HCEC 1CT (cell line): ENCODE data around the gene TGFBR1.
A peak's percentile ranks its signal among the peaks of the same experiment; 100 is the strongest.

Experiments used
- DNase-seq: peaks from one replicate; pipeline ENCODE4 v3.0.0-alpha.2; 2017

Gene TGFBR1

DNA sequence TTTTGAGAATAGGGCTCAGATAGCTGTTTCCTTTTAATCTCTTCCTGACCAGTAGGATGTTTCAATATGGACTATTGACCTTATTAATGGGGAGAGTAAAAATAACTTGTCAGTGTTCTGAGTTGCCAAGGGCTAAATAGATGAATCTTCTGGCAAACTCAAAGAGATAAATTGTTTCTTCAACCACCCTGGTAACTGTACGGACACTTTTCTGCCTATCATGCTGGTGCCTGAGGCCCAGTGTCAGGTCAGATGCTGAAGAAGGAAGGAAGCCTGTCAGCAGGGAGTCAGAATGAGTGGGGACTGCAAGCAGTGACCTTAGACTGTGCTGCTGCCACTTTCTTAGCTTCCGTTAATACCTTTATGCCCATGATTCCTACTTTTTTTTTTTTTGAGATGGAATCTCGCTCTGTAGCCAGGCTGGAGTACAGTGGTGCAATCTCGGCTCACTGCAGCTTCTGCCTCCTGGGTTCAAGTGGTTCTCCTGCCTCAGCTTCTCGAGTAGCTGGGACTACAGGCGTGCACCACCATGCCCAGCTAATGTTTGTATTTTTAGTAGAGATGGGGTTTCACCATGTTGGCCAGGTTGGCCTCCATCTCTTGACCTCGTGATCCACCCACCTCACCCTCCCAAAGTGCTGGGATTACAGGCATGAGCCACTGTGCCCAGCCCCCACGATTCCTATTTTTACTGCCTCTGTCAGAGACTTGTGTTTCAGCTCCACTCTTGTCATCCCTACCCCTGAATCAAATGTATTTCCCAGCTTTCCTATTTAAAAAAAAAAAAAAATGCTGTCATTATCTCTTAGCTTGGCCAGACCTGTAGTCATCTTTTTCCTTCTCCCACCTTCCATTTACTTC is 33.7 kb downstream of the TGFBR1 start:
- DNase-seq = no peak

DNA sequence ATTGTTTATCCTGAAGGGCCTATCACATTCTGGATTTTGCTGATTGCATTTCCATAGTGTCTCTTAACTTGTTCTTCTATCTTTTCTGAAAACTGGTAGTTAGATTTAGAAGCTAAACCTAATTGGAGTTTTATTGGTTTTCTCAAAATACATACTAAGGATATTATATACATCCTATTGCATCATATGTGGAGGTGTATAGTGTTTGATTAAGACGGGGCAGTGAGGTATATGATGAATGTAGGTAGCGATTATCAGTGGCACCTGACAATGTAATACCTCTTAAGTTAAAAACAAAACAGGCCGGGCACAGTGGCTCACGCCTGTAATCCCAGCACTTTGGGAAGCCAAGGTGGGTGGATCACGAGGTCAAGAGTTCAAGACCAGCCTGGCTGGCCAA is 35.0 kb downstream of the TGFBR1 start:
- no peak for DNase-seq

DNA sequence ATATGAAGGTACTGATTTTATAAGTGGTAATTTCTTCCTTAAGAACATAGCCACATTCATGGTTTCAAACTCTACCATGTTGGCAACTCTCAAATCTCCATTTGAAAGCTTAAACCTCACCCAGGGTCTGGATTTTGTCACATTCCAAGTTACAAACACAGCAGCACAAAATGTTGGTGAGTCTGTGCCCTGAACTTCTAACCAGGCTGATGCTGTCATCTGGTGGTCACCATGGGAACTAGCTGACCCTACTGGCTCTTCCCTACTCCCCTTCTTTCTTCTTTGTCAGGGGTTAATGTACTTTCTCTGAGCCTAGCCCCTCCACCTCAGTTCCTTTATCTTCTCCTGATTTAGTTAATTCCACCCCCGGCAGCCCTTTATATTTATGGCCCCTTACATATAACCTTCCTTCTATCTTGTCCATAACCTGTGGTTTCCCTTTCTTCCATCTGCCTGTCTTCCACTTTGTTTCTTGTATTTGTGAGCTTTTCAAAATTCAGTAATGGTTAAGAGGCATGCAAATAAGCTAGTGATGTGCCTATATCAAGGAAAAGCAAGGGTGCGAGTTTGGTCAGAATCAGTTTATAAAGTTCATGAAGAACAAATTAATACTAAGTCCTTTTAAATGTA is 35.9 kb downstream of the TGFBR1 start:
- DNase-seq = peak; percentile 57

DNA sequence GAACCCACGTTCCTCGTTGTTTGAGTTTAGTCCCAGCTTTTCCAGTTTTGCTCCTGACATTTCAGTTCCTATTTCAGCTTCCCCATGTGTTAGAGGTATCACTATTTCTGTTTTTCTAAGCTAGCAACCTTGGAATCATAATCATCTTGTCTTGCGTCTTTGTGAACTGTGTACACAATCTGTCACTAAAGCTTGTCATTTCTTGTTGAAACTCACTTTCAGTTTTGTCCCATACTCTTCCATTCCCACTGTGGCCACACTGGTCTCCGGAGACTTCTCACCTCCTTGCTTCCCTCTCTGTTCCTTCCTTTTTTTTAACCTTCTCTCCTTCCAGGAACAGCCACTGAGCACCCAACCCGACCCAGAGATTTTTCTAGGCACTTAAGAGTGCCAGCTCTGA is 36.9 kb downstream of the TGFBR1 start:
- no peak for DNase-seq

GRCh38 chr9:99142275-99142674 is 37.4 kb downstream of the TGFBR1 start:
- DNase-seq = no peak

GRCh38 chr9:99143655-99144054 is 38.7 kb downstream of the TGFBR1 start:
- DNase-seq = no peak

- no peak for DNase-seq
These were observed 40.1 kb downstream of the TGFBR1 start for GRCh38 chr9:99144966-99145365.

GRCh38 chr9:99146574-99146973 is 41.7 kb downstream of the TGFBR1 start:
- DNase-seq = no peak

- DNase-seq = no peak
These were observed 42.3 kb downstream of the TGFBR1 start for GRCh38 chr9:99147177-99147576.

DNA sequence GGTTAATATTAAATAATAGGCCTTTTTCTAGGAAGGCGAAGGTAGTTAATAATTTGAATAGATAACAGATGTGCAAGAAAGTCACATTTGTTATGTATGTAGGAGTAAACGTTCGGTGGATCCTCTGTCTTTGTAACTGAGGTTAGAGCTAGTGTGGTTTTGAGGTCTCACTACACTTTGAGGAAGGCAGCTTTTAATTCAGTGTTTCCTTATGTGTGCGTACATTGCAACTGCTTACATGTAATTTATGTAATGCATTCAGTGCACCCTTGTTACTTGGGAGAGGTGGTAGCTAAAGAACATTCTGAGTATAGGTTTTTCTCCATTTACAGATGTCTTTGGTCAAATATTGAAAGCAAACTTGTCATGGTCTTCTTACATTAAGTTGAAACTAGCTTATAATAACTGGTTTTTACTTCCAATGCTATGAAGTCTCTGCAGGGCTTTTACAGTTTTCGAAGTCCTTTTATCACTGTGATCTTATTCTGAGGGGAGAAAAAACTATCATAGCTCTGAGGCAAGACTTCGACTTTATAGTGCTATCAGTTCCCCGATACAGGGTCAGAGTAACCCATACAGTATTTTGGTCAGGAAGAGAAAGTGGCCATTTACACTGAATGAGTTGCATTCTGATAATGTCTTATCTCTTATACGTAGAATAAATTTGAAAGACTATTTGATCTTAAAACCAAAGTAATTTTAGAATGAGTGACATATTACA is 45.7 kb downstream of the TGFBR1 start:
- DNase-seq = no peak

DNA sequence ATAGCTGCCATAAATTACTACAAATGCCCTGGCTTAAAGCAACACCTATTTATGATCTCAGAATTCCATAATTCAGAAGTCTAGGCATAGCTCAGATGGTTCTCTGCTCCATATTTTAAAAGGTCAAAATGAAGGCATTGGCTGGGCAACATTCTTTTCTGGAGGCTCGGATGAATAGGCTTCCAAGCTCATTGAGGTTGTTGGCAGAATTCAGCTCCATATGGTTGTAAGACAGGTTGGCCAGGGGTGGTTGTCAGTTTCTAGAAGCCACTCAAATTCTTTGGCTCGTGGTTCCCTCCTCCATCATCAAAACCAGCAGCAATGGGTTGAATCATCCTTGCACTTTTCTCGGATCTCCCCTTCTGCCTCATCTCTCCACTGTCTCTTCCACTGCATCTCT is 49.4 kb downstream of the TGFBR1 start:
- DNase-seq = no peak

DNA sequence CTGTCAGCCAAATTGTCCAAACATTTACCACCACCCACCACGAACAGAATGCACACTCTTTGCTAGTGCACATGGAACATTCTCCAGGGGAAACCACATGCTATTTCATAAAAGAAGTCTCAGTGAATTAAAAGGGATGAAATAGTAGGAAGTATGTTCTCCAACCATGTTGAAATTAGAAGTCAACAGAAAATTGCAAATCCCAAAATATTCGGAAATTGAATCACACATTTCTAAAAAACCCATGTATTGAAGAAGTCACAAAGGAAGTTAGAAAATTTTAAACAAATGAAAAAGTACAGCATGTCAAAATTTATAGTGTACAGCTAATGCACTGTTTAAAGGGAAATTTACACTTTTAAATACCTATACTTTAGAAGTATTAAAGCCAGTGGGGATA is 50.8 kb downstream of the TGFBR1 start:
- DNase-seq = no peak

- no peak for DNase-seq
These were observed 53.7 kb downstream of the TGFBR1 start for GRCh38 chr9:99158629-99159028.

GRCh38 chr9:99160173-99160572 is 55.3 kb downstream of the TGFBR1 start:
- no peak for DNase-seq

DNA sequence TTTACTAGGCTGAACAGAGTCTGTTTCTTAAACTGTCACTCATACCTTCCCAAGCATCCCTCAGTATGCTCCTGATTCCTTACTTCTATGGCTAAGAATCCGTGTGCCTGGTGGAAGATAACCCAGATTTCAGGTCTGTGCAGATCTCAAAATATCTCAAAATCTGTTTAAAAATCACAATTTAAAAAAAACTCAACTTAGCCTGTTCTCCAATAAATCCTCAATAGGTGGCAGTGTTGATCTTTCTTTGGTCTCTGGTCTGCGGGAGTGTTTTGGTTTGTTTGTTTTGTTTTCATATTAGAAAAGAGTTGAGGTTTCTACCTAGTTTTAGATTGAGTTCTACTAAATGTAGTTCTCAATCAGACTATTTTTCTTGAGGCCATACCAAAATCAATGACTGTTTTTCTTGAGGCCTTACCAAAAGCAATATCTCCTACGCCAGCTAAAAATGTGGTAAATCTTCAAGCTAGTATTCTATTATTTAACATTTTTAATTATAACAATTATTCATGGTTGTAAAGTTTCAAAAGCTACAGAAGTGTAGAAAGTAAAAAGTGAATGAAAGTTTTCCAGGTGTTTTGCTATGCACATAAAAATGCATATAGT is 57.9 kb downstream of the TGFBR1 start:
- peak; percentile 35 for DNase-seq

DNA sequence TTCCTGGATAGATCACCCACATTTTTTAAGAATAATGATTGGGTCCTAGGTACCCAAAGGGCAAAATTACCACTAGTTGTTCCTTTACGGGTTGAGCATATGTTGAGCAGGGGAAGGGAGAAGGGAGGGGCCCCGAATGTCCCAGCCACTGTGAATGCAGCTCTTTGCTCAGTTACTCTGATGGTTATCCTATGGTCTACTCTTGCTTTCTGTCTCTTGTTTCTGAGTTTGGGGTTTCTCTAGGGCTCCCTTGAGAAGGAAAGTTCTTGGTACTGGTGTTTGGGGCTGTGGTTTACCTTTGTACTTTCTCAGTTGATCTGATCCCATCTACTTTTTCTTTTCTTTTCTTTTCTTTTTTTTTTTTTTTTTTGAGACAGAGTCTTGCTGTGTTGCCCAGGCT is 61.2 kb downstream of the TGFBR1 start:
- DNase-seq = no peak

GRCh38 chr9:99167119-99167518 is 62.2 kb downstream of the TGFBR1 start:
- no peak for DNase-seq

DNA sequence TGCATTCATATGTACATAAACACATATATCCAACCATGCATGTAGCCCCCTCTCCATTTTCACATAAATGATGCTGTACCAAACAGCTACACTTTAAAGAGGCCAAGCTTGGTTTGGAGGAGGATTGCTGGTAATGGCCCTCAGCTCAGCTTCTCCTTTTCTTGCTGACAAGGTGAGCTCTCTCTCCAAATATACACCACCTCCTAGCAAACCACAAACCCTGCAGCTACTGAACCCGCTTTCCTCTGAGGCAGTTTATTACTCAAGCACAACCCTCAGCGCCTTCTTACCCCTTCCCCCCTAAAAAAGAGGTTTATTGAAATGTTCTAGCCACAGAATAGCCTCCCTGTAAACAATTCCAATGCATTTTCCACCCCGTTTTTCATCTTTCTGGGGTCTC is 62.8 kb downstream of the TGFBR1 start:
- no peak for DNase-seq

DNA sequence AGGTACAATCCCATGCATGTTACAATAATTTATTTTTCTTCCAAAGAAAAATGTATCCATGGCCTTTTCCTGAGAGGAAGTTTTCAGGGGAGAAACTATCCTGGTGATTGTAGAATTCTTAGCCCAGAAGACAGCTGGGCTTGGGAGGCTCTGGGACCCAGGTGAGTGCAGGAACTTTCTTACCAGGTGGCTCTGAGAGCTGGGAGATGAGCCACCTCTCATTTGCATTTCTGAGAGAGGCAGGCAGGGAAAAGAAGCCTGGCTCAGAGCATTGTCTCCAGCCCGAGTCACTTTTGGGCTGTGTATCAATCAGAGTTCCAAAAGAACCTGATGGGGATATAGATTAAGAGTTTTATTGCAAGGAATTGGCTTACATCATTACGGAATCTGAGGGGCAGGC is 64.2 kb downstream of the TGFBR1 start:
- no peak for DNase-seq

DNA sequence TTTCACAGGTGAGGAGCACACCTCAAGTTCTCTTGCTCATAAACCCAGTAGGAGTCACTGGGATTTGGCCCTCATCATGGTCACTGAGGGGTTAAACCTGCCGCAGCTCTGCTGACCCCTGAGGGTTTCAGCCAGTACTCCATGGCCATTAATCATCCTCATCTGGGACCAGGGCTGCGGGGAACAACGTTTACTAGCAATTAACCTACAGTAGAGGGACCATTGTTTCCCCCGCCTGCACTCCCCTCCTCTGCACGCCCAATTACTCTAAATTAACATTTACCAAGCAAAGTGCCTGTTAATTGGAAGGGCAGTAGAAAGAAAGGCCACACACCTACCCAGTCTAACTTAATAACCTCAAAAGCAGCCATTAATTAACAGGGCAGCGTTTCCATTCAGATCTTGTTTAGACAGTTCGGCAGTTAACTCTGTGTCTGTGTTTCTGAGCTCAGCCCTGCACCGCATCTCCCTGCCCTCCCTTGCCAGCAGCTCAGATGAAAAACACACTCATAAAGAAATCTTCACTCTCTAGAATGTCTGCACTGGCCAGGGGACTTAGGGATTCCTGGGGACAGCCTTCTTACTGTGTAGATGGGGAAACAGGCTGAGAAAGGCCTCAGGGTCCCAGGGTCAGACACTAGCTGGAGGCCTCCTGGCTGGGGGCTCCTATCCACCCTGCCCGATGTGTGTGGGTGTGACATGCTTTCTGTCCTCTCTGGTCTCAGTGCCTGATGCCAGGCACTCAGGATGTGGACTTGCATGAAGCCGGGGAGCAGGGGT is 65.3 kb downstream of the TGFBR1 start:
- no peak for DNase-seq

DNA sequence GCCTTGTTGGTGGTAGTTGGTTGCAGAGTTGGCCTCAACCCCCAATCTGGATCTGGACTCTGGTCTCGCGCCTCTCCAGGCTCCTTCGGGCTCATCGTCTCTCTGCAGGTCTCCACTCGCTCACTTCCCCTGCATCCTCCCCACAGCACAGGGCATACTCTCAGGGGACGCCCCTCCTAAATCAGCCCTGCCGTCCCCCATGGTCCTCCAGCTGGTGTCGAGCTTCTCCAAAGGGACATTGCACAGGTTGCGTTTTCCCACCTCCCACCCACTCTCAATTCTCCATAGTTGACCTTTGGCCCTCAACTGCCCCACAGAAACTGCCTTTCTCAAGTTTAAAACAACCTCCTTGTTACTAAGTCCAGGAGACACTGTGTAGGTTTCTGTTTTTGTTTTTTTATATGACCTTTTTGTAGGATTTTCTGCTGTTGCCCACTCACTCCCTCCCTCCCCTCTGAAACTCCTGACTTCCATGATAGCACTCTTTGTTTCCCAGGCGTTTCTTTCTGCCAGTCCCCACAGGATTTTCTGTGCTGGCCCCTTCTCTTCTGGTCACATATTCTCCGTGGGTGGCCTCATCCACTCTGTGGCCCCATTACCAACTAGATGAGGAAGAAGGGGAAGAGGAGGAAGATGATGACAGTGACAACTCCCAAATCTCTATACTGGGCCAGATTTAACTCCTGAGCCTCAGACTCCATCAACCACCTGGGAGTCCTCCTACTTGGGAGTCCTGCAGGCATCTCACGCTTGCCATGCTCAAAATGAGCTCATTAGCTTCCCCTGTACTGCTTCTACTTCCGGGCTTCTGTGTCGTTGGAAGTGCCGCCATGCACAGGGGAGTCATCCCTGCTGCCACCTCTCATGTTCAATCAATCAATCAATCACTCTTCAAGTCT is 66.6 kb downstream of the TGFBR1 start:
- no peak for DNase-seq
